HepG2 (cell line): ENCODE measurements around the gene SPANXN2. TPM values are rescaled to one million over a fixed set of nuclear protein-coding genes. Genes with fewer than 3 reads are reported as not detected.

Source experiments
- ATAC-seq: fragments of 200-7000 bp; cut with Tn5 transposase; 3 replicates; pipeline ENCODE4 v1.9.1; 2020; ENCODE audit warnings: mild to moderate bottlenecking, moderate library complexity
- BruUV-seq: library from RNA; stranded (reverse); fragments of 400-500 nt; replicated peaks from 2 replicates; lab custom pipeline; 2021; lab: Mats Ljungman, UMichigan
- CTCF ChIA-PET: fragments of 300-600 bp; formaldehyde crosslinking; extraction: SDS; loops from one replicate; lab custom pipeline; 2021; ENCODE audit warnings: low total read pairs, inconsistent platforms, low intra/inter-chr PET ratio; lab: Yijun Ruan, JAX
- POLR2A ChIA-PET: fragments of 350-600 bp; sonication (Branson Sonifier 250); formaldehyde crosslinking; loops from one replicate; lab custom pipeline; 2020; ENCODE audit warnings: antibody characterized with exemption, inconsistent platforms; lab: Yijun Ruan, JAX
- DNase-seq: peaks from one replicate; pipeline ENCODE4 v3.0.0-alpha.2; 2015; ENCODE audit warnings: low spot score
- FAIRE-seq: peaks from 3 replicates; lab custom pipeline; 2011; peaks lifted over from hg19 to GRCh38; lab: Jason Lieb, UNC
- H2AFZ ChIP-seq: one replicate; pipeline ENCODE4 v1.6.1; 2011; ENCODE audit warnings: low read length, inconsistent platforms
- H3K27ac ChIP-seq: fragments of 300-600 bp; 3 replicates; pipeline ENCODE4 v1.8.0; 2011; ENCODE audit warnings: mixed run types, mild to moderate bottlenecking, mixed read lengths, low read length, inconsistent platforms; ENCODE audit not compliant: insufficient read depth; ENCODE audit errors: extremely low read length
- H3K27me3 ChIP-seq, 2 experiments: fragments of 200-600 bp in 1 of 2; 2 replicates in 1 of 2; 3 replicates in 1 of 2; pipeline versions ENCODE4 v1.6.0 to v1.8.0; 2011; ENCODE audit warnings: low read length in 2 of 2, mild to moderate bottlenecking in 2 of 2, moderate library complexity in 2 of 2, inconsistent platforms in 1 of 2; ENCODE audit not compliant: insufficient read depth in 2 of 2, control insufficient read depth in 1 of 2
- H3K36me3 ChIP-seq, 2 experiments: fragments of 200-600 bp in 1 of 2; replicated peaks in 1 of 2; 2 replicates in 1 of 2; 3 replicates in 1 of 2; pipeline versions ENCODE4 v1.5.1 to v1.8.0; 2011; ENCODE audit warnings: low read length in 2 of 2, inconsistent platforms in 1 of 2; ENCODE audit not compliant: insufficient read depth in 2 of 2, control insufficient read depth in 1 of 2
- H3K4me1 ChIP-seq: 2 replicates; pipeline ENCODE4 v1.5.1; 2012; ENCODE audit warnings: low read length, inconsistent platforms; ENCODE audit not compliant: insufficient read depth
- H3K4me2 ChIP-seq: 2 replicates; pipeline ENCODE4 v1.6.0; 2011; ENCODE audit warnings: low read depth, low read length, inconsistent platforms
- H3K4me3 ChIP-seq, 3 experiments: fragments of 200-600 bp in 1 of 3; sonication (generic), shearing (Covaris generic) in 1 of 3; replicated peaks in 1 of 3; 2 replicates each; pipeline ENCODE4 v1.5.1; 2011 to 2016; ENCODE audit warnings: low read length in 3 of 3, inconsistent platforms in 2 of 3, low read depth in 2 of 3, mild to moderate bottlenecking in 2 of 3, control low read depth in 1 of 3, mixed read lengths in 1 of 3; ENCODE audit not compliant: insufficient read depth in 1 of 3
- H3K79me2 ChIP-seq: one replicate; pipeline ENCODE4 v1.6.1; 2011; ENCODE audit warnings: low read length, inconsistent platforms; ENCODE audit not compliant: insufficient read depth
- H3K9ac ChIP-seq: 2 replicates; pipeline ENCODE4 v1.6.0; 2011; ENCODE audit warnings: mild to moderate bottlenecking, low read depth, low read length, inconsistent platforms; ENCODE audit not compliant: insufficient read depth
- H3K9me3 ChIP-seq: 2 replicates; pipeline ENCODE4 v1.5.1; 2012; ENCODE audit warnings: mild to moderate bottlenecking, low read length
- H4K20me1 ChIP-seq: 2 replicates; pipeline ENCODE4 v1.6.0; 2011; ENCODE audit warnings: inconsistent platforms, mild to moderate bottlenecking, low read length, moderate library complexity; ENCODE audit not compliant: insufficient read depth
- CEBPB ChIP-seq: IDR thresholded peaks from 2 replicates; pipeline ENCODE4 v1.6.1; 2011; ENCODE audit warnings: low read depth, low read length, improper control_type of control experiment, borderline replicate concordance
- MIXL1 ChIP-seq: IDR thresholded peaks from 2 replicates; pipeline ENCODE4 v1.6.1; 2016
- NBN ChIP-seq: fragments of 450-650 bp; conservative IDR thresholded peaks from 2 replicates; pipeline ENCODE4 v1.6.1; 2017
- NFE2L1 ChIP-seq: sonication (generic); formaldehyde crosslinking; IDR thresholded peaks from 2 replicates; pipeline ENCODE4 v1.4.0; 2020; ENCODE audit warnings: missing genetic modification reagents, mild to moderate bottlenecking, borderline replicate concordance
- NFRKB ChIP-seq: fragments of 450-650 bp; IDR thresholded peaks from 2 replicates; pipeline ENCODE4 v1.6.1; 2017
- NRL ChIP-seq: sonication (generic); formaldehyde crosslinking; IDR thresholded peaks from 2 replicates; pipeline ENCODE4 v1.5.0; 2020; ENCODE audit warnings: missing genetic modification reagents, mild to moderate bottlenecking, moderate library complexity, borderline replicate concordance
- ZC3H13 ChIP-seq: sonication (generic); formaldehyde crosslinking; IDR thresholded peaks from 2 replicates; pipeline ENCODE4 v1.8.1; 2023; ENCODE audit warnings: mild to moderate bottlenecking, missing genetic modification reagents, moderate library complexity
- ZMYM4 ChIP-seq: sonication (generic); formaldehyde crosslinking; IDR thresholded peaks from 2 replicates; pipeline ENCODE4 v1.8.1; 2023; ENCODE audit warnings: mild to moderate bottlenecking, missing genetic modification reagents
- ZNF30 ChIP-seq: sonication (generic); formaldehyde crosslinking; IDR thresholded peaks from 2 replicates; pipeline ENCODE4 v1.5.0; 2020; ENCODE audit warnings: mild to moderate bottlenecking, missing genetic modification reagents
- ZNF558 ChIP-seq: sonication (generic); formaldehyde crosslinking; IDR thresholded peaks from 2 replicates; pipeline ENCODE4 v1.9.0; 2022; ENCODE audit warnings: mild to moderate bottlenecking, missing genetic modification reagents, borderline replicate concordance
- ZNF598 ChIP-seq: sonication (generic); formaldehyde crosslinking; IDR thresholded peaks from 2 replicates; pipeline ENCODE4 v1.5.1; 2020; ENCODE audit warnings: mild to moderate bottlenecking, missing genetic modification reagents, borderline replicate concordance
- ZNF790 ChIP-seq: sonication (generic); formaldehyde crosslinking; IDR thresholded peaks from 2 replicates; pipeline ENCODE4 v1.8.0; 2022; ENCODE audit warnings: missing genetic modification reagents, mild to moderate bottlenecking, borderline replicate concordance
- ZNF883 ChIP-seq: sonication (generic); formaldehyde crosslinking; IDR thresholded peaks from 2 replicates; pipeline ENCODE4 v1.5.1; 2020; ENCODE audit warnings: mild to moderate bottlenecking, missing genetic modification reagents; ENCODE audit errors: not compliant biosample characterization
- WGBS: methylation state at CpG from one replicate; pipeline ENCODE4 v1.1.6; 2017; ENCODE audit warnings: low lambda C conversion rate; 5-methylcytosine and 5-hydroxymethylcytosine counted together
- in situ Hi-C: cut with HindIII; loops from 2 replicates; pipeline ENCODE4 v1.10.0; 2017; ENCODE audit warnings: low pct_unique_long_range_greater_than_20kb; ENCODE audit not compliant: extremely low pct_ligation_motif_present
- intact Hi-C: fragments of 100-400 bp; cut with micrococcal nuclease; formaldehyde crosslinking; loops from one replicate; pipeline ENCODE4 v1.10.0; 2022; ENCODE audit not compliant: unreplicated experiment
- polyA plus RNA-seq, 8 experiments: library from polyadenylated mRNA; depleted of rRNA in 3 of 8; stranded (reverse) in 7 of 8; unstranded in 1 of 8; fragments of >200 nt; fragmentation: Illumina TruSeq in 4 of 8; extraction: Trizol in 4 of 8; gene quantifications; 2 replicates each; pipeline versions ENCODE4 v1.2.1 to v1.2.3, GENCODE V29; 2011 to 2016; ENCODE audit warnings: low read depth in 4 of 8, missing spikeins in 1 of 8, mixed read lengths in 1 of 8; ENCODE audit not compliant: insufficient read depth in 1 of 8
- total RNA-seq, 5 experiments: library from RNA; depleted of rRNA; stranded (reverse); fragments of >200 nt; fragmentation: Illumina TruSeq; extraction: Trizol; gene quantifications; 2 replicates each; pipeline ENCODE4 v1.2.3, GENCODE V29; 2016; ENCODE audit warnings: low read depth in 1 of 5
- TF ChIP-seq, protein P1 (sequence below): fragments of 450-650 bp; IDR thresholded peaks from 2 replicates; pipeline ENCODE4 v1.6.1; 2016
- TF ChIP-seq, protein P2 (sequence below): sonication (generic); formaldehyde crosslinking; IDR thresholded peaks from 2 replicates; pipeline ENCODE4 v1.5.0; 2020; ENCODE audit warnings: mild to moderate bottlenecking, missing genetic modification reagents
- TF ChIP-seq, protein P3 (sequence below): sonication (generic); formaldehyde crosslinking; IDR thresholded peaks from 2 replicates; pipeline ENCODE4 v1.4.0; 2020; ENCODE audit warnings: mild to moderate bottlenecking, missing genetic modification reagents, borderline replicate concordance

The SPANXN2 gene
- total and polyA plus RNA-seq, 2 of the 13 experiments (the other 11 are each of a cell fraction or from before 2014, with no cell fraction given), result not detected

DNA sequence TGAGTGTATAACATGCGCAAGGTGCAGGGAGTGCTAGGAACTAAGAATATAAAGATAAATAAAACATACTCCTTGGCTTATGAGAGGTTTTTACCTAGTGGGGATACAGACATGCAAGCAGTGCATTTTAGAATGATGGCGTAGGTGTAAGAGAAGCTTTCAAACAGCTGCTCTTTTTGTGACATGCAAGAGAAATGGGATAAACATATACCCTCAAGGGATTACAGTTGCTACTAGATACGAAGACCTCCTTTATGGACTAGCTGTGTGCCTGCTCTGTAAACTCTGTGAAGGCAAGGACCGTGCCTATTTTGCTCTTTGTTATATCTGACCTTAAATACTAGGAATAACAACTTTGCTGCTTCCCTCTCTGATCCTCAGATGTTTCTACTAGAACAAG lies 45.6 kb downstream of the SPANXN2 start (continued):
- TF ChIP-seq, protein P1, sequence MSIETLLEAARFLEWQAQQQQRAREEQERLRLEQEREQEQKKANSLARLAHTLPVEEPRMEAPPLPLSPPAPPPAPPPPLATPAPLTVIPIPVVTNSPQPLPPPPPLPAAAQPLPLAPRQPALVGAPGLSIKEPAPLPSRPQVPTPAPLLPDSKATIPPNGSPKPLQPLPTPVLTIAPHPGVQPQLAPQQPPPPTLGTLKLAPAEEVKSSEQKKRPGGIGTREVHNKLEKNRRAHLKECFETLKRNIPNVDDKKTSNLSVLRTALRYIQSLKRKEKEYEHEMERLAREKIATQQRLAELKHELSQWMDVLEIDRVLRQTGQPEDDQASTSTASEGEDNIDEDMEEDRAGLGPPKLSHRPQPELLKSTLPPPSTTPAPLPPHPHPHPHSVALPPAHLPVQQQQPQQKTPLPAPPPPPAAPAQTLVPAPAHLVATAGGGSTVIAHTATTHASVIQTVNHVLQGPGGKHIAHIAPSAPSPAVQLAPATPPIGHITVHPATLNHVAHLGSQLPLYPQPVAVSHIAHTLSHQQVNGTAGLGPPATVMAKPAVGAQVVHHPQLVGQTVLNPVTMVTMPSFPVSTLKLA, result no peak
- no peak for TF ChIP-seq NBN
- TF ChIP-seq ZMYM4 (CRISPR knock-in tag), result no peak

- BruUV-seq, result no TSS peak
- no peak for FAIRE-seq
- no peaks in the 10 kb centered on the region for H4K20me1 ChIP-seq
- H2AFZ ChIP-seq, result no peak overlapping the region
- intact Hi-C loops (loop anchor here (5.0 kb wide), 1 partner anchor 1523 kb away; no protein-coding TSS in a partner anchor), in situ Hi-C loops (no loop called here)
- CTCF ChIA-PET, result no interaction called here
- no peak overlapping the region for H3K27ac ChIP-seq
- no peaks in the 10 kb centered on the region for H3K4me1 ChIP-seq
- DNase-seq, result no peak
- H3K9me3 ChIP-seq, result no peaks in the 10 kb centered on the region
- no peaks in the 10 kb centered on the region for H3K36me3 ChIP-seq
- WGBS, result 3% methylated on average over 5 of the region's 5 CpGs
- no peaks in the 10 kb centered on the region for H3K79me2 ChIP-seq
- no peaks in the 10 kb centered on the region for H3K27me3 ChIP-seq
- H3K4me3 ChIP-seq, result no peak overlapping the region
- H3K4me2 ChIP-seq, result no peak overlapping the region
- POLR2A ChIA-PET, result no interaction called here
- no peak for ATAC-seq
- no peak overlapping the region for H3K9ac ChIP-seq
- no peak for TF ChIP-seq ZNF558 (CRISPR knock-in tag)
- TF ChIP-seq NFRKB, result no peak
- no peak for TF ChIP-seq ZNF30 (CRISPR knock-in tag)
- TF ChIP-seq, protein P2, sequence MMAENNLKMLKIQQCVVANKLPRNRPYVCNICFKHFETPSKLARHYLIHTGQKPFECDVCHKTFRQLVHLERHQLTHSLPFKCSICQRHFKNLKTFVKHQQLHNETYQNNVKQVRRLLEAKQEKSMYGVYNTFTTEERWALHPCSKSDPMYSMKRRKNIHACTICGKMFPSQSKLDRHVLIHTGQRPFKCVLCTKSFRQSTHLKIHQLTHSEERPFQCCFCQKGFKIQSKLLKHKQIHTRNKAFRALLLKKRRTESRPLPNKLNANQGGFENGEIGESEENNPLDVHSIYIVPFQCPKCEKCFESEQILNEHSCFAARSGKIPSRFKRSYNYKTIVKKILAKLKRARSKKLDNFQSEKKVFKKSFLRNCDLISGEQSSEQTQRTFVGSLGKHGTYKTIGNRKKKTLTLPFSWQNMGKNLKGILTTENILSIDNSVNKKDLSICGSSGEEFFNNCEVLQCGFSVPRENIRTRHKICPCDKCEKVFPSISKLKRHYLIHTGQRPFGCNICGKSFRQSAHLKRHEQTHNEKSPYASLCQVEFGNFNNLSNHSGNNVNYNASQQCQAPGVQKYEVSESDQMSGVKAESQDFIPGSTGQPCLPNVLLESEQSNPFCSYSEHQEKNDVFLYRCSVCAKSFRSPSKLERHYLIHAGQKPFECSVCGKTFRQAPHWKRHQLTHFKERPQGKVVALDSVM (CRISPR knock-in tag), result no peak
- TF ChIP-seq, protein P3, sequence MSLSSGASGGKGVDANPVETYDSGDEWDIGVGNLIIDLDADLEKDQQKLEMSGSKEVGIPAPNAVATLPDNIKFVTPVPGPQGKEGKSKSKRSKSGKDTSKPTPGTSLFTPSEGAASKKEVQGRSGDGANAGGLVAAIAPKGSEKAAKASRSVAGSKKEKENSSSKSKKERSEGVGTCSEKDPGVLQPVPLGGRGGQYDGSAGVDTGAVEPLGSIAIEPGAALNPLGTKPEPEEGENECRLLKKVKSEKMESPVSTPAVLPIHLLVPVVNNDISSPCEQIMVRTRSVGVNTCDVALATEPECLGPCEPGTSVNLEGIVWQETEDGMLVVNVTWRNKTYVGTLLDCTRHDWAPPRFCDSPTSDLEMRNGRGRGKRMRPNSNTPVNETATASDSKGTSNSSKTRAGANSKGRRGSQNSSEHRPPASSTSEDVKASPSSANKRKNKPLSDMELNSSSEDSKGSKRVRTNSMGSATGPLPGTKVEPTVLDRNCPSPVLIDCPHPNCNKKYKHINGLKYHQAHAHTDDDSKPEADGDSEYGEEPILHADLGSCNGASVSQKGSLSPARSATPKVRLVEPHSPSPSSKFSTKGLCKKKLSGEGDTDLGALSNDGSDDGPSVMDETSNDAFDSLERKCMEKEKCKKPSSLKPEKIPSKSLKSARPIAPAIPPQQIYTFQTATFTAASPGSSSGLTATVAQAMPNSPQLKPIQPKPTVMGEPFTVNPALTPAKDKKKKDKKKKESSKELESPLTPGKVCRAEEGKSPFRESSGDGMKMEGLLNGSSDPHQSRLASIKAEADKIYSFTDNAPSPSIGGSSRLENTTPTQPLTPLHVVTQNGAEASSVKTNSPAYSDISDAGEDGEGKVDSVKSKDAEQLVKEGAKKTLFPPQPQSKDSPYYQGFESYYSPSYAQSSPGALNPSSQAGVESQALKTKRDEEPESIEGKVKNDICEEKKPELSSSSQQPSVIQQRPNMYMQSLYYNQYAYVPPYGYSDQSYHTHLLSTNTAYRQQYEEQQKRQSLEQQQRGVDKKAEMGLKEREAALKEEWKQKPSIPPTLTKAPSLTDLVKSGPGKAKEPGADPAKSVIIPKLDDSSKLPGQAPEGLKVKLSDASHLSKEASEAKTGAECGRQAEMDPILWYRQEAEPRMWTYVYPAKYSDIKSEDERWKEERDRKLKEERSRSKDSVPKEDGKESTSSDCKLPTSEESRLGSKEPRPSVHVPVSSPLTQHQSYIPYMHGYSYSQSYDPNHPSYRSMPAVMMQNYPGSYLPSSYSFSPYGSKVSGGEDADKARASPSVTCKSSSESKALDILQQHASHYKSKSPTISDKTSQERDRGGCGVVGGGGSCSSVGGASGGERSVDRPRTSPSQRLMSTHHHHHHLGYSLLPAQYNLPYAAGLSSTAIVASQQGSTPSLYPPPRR (CRISPR knock-in tag), result no peak
- TF ChIP-seq NFE2L1 (CRISPR knock-in tag), result no peak
- TF ChIP-seq ZNF790 (CRISPR knock-in tag), result no peak
- no peak for TF ChIP-seq CEBPB
- TF ChIP-seq MIXL1 (CRISPR knock-in tag), result no peak
- TF ChIP-seq ZC3H13, result no peak
- no peak for TF ChIP-seq NRL (CRISPR knock-in tag)
- TF ChIP-seq ZNF598 (CRISPR knock-in tag), result no peak
- no peak for TF ChIP-seq ZNF883 (CRISPR knock-in tag)
Observed at GRCh38 chrX:143669395-143669794, 51.2 kb downstream of the SPANXN2 start.
